ENCODE data around the gene NUDC. TPM values are rescaled to one million over a fixed set of nuclear protein-coding genes. Genes with fewer than 3 reads are reported as not detected.

Gene NUDC
- total RNA-seq, 4 donors from 2014 or later, result 35.5 to 53.7 (median 44.5) TPM

DNA sequence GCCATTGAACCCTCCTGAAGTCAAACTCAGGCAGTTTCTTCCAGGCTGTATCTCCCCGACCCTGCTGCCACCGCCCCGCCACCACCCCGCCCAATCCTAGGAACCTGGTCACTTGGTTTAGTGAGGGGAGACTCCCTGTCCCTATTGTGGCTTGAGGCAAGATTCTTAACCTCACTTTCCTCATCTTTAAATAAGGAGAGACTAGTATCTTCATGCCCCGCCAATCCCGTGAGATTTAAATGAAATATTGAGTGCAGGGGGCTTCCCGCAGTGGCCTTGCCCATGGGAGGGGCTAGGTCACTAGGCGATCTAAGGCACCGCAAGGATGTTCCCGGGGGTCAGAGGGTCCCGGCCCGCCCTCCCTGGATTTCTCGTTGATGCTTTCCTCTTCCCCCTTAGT, 37.7 kb downstream of the NUDC start:
- TF ChIP-seq, protein P1, sequence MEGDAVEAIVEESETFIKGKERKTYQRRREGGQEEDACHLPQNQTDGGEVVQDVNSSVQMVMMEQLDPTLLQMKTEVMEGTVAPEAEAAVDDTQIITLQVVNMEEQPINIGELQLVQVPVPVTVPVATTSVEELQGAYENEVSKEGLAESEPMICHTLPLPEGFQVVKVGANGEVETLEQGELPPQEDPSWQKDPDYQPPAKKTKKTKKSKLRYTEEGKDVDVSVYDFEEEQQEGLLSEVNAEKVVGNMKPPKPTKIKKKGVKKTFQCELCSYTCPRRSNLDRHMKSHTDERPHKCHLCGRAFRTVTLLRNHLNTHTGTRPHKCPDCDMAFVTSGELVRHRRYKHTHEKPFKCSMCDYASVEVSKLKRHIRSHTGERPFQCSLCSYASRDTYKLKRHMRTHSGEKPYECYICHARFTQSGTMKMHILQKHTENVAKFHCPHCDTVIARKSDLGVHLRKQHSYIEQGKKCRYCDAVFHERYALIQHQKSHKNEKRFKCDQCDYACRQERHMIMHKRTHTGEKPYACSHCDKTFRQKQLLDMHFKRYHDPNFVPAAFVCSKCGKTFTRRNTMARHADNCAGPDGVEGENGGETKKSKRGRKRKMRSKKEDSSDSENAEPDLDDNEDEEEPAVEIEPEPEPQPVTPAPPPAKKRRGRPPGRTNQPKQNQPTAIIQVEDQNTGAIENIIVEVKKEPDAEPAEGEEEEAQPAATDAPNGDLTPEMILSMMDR (IDR thresholded peaks at IDR 0.05), result no peak
- ATAC-seq (ENCODE audit: low FRiP score), result no peak

DNA sequence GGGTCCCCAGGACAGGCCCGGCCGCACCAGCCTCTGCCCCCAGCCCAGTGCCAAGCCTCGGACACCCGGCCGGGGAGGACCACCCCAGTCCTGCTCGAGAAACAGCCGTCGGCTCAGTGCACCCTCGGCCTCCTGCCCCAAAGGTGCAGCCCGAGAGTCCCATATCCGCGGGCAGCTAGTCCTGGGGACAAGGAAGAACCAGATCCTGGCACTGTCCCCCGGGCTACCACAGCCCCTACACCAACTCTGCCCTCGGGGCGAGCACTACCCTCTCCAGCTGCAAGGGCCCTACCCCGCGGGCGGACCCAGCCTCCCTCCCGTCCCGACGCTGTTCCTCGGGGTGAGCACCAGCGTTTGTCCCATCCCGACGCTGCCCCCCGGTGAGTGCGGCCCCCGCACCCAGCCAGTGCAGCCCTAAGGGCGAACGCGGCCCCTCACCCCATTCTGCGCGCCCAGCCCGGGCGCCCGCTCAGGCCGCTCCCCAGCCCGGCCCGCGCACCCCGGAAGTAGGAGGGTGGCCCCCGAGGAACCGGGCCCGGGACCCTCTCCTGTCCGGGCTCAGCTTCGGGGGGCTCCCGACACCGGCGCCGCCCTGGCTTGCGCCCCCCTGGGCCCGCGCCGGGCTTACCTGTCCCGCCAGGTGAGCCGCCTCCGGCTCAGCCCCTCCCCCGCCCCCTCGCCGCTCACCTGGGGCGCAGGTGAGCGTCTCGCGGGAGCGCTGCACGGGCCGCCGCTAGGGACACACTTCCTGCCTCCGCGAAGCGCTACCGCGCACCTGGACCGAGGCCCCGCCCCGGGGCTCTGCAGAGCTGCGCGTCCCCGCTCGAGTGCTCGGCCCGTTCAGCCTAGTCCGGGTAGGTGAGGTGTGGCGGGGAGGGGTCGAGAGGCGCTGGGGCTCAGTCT, 38.4 kb downstream of the NUDC start, which contains the start of gene KDF1:
Gene KDF1, minus strand, starts transcription at position 747 of the 903 bp plus-strand sequence. CDS start 8,088 bp downstream, outside the sequence.
- DNase-seq (ENCODE audit: low spot score) (no peak), ATAC-seq (ENCODE audit: low FRiP score) (peak; percentile 55)
- TF ChIP-seq, protein P1 (IDR thresholded peaks at IDR 0.05), result no peak

More for the DNA sequence above, 37.7 kb downstream of the NUDC start:
- DNase-seq (ENCODE audit: low spot score), result no peak

DNA sequence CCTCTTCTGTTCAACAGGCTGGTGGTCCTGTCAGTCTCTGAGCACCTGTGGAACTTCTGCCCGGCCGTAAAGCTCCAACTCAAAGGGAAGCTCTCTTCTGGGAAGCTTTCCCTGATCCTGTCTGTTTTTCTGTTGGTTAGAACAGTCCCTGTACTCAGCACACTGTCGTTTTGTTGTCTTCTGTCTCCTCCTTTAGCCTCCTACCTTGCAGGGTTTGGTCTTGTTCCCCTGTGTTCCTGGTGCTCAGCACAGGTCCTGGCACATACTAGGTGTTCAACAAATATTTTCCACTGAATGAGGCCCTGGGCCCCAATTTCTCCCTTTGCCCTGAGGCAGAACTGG, 39.1 kb downstream of the NUDC start:
- TF ChIP-seq, protein P1 (IDR thresholded peaks at IDR 0.05), result no peak
- DNase-seq (ENCODE audit: low spot score) (no peak), ATAC-seq (ENCODE audit: low FRiP score) (no peak)

DNA sequence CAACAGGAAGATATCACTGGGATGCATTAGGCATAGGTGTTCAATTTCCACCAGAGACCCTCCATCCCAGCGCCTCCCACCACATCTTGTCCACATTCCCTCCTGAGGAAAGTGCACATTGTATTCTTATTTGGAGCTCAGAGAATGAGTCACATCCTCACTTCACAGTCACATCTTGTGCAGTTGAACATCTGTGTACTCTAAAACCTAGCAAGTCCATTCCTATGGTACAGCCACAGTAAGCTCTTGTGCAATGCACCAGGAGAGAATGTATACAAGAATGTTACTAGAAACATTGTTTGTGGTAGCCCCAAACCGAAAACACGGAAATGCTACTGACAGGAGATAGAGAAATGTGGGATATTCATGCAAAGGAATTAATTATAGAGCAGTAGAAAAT, 40.3 kb downstream of the NUDC start:
- ATAC-seq (ENCODE audit: low FRiP score) (no peak), DNase-seq (ENCODE audit: low spot score) (no peak)

DNA sequence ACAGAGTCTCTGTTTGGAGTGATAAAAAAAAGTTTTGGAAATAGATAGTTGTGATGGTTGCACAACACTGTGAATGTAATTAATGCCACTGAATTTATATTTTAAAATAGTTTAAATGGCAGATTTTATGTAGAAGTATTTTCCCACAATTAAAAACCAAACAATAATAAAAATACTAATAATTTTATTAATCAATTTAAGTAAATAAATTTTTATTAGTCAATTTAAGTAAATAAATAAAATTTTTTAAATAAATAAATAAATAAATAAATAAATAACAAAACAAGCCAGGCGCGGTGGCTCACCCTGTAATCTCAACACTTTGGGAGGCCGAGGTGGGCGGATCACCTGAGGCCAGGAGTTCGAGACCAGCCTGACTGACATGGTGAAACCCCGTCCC, 43.7 kb downstream of the NUDC start:
- DNase-seq (ENCODE audit: low spot score) (no peak), ATAC-seq (ENCODE audit: low FRiP score) (no peak)
- TF ChIP-seq, protein P1 (IDR thresholded peaks at IDR 0.05), result no peak

More for the DNA sequence above, 40.3 kb downstream of the NUDC start:
- TF ChIP-seq, protein P1 (IDR thresholded peaks at IDR 0.05), result no peak

DNA sequence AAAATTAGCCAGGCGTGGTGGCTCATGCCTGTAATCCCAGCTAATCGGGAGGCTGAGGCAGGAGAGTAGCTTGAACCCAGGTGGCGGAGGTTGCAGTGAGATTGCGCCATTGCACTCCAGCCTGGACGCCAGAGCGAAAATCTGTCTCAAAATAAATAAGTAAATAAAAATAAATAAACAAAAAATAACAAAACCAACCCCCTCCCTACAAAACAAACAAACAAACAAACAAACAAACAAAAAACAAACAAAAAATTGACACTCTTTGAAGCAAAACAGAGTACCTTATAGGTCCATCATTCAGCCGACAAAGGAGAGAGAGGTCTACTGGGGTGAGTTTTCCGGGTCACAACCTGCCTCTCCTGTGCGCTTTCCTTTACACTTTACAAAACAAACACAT, 44.1 kb downstream of the NUDC start:
- TF ChIP-seq, protein P1 (IDR thresholded peaks at IDR 0.05), result no peak
- ATAC-seq (ENCODE audit: low FRiP score), result no peak
- no peak for DNase-seq (ENCODE audit: low spot score)

DNA sequence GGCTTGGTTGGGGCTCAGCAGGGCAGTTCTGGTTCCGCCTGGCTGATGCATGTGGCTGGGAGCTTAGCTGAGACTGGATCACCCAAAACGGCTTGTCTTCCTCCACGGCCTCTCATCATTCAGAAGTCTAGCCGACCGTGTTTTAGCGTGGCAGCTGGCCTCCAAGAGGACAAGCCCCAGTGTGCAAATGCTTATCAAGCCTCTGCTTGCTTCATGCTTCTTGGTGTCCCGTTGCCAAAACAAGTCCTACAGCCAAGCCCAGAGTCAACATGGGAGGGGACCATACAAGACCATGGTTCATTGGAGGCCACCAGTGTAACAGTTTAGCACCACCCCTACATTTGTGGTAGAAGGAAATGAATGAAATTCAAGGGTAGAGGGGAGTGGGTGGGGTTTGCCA, 49.3 kb downstream of the NUDC start:
- no peak for ATAC-seq (ENCODE audit: low FRiP score)
- no peak for DNase-seq (ENCODE audit: low spot score)
- TF ChIP-seq, protein P1 (IDR thresholded peaks at IDR 0.05), result no peak

All from omental fat pad (tissue), 4 donors.